Measurements from ENCODE around the gene PLAAT4.

DNA sequence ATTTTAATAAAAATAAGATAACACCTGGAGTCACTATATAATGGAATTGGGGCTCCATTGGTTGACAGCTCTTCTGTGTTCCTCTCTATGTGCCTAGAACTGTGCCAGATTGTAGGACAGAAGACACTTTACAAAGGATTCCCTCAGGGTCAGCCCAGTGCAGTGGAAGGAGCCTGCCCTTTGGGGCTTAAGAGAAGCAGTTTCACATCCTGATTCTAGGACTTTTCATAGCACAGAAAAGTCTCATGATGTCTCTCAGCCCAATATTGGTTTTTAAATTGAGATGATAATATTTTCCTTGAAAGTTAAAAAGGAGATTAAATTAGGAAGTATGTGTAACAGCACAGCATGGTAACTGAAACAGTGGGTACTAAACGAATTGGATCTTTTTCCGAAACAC is 7.1 kb downstream of the PLAAT4 start:
- TF ChIP-seq, protein P1, sequence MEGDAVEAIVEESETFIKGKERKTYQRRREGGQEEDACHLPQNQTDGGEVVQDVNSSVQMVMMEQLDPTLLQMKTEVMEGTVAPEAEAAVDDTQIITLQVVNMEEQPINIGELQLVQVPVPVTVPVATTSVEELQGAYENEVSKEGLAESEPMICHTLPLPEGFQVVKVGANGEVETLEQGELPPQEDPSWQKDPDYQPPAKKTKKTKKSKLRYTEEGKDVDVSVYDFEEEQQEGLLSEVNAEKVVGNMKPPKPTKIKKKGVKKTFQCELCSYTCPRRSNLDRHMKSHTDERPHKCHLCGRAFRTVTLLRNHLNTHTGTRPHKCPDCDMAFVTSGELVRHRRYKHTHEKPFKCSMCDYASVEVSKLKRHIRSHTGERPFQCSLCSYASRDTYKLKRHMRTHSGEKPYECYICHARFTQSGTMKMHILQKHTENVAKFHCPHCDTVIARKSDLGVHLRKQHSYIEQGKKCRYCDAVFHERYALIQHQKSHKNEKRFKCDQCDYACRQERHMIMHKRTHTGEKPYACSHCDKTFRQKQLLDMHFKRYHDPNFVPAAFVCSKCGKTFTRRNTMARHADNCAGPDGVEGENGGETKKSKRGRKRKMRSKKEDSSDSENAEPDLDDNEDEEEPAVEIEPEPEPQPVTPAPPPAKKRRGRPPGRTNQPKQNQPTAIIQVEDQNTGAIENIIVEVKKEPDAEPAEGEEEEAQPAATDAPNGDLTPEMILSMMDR (IDR thresholded peaks at IDR 0.05; ENCODE audit: poor library complexity) = no peak
- TF ChIP-seq EZH2 (IDR thresholded peaks at IDR 0.05; ENCODE audit: borderline replicate concordance) = no peak

Data from hepatocyte (in vitro differentiated cells).